CD4-positive, alpha-beta T cell treated with Interleukin-21 for 1 hour (primary cell): ENCODE measurements around the gene GATAD2B.
"Not testable (repeated sequence)": the region's sequence is repeated elsewhere in the genome, so short reads cannot be mapped to it uniquely, and the experiment has no call there.

ENCODE experiments used
- DNase-seq: peaks from one replicate; pipeline ENCODE4 v3.0.0-alpha.2; 2020

The GATAD2B gene

DNA sequence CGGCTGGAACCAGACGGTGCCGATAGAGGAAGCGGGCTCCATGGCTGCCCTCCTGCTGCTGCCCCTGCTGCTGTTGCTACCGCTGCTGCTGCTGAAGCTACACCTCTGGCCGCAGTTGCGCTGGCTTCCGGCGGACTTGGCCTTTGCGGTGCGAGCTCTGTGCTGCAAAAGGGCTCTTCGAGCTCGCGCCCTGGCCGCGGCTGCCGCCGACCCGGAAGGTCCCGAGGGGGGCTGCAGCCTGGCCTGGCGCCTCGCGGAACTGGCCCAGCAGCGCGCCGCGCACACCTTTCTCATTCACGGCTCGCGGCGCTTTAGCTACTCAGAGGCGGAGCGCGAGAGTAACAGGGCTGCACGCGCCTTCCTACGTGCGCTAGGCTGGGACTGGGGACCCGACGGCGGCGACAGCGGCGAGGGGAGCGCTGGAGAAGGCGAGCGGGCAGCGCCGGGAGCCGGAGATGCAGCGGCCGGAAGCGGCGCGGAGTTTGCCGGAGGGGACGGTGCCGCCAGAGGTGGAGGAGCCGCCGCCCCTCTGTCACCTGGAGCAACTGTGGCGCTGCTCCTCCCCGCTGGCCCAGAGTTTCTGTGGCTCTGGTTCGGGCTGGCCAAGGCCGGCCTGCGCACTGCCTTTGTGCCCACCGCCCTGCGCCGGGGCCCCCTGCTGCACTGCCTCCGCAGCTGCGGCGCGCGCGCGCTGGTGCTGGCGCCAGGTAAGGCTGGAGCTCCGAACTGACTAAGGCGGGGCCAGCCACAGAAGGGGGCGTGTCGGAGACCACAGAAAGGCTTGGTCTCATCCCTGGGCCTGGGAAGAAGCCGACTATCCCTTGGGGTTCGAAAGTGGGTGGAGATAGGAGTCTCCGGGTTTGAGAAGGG is 147.1 kb downstream of the GATAD2B start:
- peak; percentile 67 for DNase-seq

DNA sequence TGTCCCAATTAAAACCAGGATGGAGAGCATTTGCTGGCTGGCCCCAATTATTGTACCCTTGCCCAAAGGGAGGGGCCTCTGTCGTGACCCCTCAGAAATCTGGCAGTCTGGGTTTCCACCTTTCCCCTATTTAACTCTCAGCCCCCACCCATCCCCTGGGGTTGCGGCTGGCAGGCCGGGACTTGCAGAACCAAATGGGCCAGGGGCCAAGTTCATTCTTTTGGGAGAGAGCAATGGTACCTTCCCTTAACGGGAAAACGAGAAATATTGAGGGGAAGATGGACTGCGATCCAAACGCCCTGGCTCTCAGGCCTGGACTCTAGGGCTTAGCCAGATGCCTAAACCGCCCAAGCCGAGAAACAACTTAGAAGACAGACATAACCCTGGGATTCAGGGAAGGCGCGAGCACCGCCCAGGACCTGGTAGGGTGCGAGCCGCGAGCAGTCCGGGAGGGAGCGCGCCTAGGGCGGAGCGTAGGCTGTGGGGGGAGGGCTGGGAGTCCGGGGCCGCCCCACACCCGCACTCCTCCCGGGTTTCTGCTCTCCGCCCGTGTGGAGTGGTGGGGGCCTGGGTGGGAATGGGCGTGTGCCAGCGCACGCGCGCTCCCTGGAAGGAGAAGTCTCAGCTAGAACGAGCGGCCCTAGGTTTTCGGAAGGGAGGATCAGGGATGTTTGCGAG is 147.9 kb downstream of the GATAD2B start, which contains the start of gene SLC27A3:
TSS of gene SLC27A3 (plus strand) at position 628 of the 678 bp plus-strand sequence. CDS start 91 bp downstream, outside the sequence.
- DNase-seq = no peak

DNA sequence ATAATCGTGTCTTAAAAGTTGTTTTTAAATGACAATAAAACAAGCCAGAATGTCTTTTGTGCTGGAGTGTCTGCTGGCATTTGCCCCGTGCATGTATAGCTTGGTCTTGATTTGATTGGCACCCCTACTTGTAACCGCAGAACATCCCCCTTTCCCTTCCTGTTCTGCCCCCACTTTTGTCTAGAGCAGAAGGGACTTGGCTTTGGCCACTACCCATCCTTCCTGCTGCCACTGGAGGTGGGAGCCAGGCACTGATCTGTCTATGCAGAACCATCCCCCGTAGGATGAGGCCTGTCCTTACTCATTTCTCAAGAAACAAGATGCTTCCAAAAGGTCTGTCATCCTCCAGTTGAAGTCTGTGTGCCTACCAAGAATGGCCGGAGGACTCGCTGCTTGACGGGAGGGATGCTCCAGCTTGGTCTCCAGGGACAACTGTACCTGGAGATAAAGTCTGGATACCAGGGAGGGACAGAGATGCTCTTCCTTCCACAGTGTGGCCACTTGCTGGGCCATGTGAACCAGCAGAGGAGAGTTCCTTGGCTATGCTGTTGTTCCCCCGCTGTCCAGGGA is 148.7 kb downstream of the GATAD2B start:
- no peak for DNase-seq

DNA sequence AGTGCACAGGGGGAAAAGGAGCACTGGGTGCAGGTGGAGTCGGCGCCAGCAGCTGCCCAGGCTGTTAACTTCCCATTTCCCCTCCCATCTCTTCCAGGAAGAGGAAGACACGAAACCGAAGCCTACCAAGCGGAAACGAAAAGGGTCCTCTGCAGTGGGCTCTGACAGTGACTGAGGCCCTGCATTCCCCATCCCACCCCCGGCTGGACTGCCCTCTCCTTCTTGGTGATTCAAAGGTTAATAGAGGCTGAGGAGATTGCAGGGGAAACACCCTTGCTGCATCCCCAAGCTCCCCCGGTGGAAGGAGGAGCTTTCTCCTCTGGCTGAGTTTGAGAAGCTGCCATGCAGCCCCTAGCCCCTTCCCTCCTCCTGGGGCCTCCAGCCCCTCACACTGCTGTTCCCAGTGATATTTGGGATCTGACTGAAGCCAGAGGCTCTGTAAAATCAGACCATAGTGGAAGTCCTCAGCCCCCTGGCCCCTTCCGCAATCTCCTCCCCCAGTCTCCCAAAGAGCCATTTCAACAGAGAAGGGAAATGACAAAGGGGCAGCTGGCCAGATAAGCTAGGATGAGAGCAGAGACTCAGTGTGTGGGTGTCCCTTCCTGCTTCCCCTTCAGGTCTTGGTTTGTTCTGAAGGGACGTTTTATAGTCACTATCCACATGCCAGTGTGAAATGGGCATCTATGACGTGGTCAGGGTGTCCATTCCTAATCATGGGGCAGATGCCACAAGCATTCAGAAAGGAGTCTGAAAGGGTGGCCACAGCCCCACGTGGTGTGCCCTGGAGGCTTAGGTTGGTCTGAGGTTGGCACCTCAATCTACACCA is 149.5 kb downstream of the GATAD2B start:
- no peak for DNase-seq

DNA sequence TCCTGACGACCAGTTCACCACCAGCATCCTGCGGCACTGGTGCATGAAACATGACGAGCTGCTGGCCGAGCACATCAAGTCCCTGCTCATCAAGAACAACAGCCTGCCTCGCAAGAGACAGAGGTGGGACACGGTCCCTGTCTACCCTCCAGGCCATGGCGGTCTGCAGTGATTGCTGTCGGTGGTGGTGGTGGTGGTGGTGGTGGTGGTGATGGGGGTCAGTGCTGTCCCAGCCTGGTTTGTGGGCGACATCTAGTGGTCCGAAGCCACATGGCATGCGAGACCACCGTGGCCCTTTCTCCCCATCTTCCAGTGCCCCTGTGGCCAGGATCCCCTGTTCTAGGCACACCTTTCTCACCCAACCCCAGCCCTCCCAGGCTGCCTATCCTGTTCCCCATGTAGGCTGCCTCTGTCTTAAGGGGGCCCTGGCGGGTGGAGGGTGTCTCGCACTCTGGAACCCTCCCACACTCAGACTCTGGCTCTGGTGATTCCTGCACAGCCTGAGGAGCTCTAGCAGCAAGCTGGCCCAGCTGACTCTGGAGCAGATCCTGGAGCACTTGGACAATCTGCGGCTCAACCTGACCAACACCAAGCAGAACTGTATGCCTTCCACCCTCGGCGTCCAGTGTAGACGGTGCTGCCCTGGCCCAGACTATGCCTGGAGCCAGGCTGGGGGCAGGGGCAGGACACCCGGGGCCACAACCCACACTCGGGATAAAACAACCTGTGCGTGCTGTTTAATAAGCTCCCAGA is 150.8 kb downstream of the GATAD2B start:
- DNase-seq = no peak

DNA sequence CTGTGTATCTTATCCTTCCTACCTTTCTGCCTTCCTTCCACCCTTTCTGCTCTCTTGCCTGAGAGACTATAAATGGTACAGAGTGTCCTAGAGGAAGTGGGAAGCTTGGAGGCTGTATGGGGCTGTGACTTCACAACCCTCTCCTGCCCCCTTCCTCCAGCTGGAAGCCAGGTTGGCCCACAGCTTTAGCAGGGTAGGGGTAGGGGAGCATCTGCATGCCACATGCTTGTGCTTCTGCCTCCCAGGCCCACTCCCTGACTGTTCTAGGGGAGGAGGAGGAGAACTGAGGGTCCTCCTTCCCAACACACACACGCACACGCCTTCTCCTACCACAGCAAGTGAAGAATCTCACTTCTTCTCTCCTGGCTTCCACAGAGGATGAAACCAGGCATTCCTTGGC is 151.5 kb downstream of the GATAD2B start:
- no peak for DNase-seq

DNA sequence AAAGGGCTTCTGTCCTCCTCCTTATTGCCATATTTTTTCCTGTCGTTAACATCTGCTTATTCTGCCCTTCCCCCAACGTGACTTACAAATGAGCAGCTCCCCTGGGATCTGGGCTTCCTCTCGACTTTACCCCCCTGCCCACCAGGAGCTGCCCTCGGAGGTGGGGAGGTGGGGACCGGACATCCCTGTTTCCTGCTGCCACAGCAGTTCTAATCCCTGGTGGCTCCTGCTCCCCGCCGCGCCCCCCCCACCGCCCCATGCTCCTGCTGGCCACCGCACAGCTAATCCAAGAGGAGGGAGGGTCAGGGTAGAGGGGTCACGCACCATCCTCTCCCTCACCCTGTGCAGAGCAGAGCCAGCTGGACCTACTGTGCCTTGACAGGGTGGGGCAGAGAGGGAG is 152.0 kb downstream of the GATAD2B start:
- no peak for DNase-seq

DNA sequence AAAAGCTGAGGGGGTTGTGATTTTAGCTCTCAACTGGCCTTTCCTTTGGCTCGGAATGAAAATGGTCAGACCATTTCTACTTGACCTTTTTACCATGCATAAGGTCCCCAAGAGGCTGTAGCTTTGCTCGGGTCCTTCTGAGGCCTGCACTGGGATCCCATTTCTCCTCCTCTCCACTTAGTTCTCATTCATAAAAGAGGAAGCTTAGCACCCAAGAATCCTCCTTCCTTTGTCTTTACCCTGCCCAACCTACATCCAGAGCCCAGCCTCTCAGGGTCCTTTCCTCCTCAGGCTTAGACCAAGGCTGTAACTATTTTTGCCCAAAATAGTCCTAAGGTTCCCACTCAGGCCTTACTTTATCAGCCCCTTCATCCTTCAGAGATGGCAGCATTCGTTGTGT is 153.6 kb downstream of the GATAD2B start:
- no peak for DNase-seq

DNA sequence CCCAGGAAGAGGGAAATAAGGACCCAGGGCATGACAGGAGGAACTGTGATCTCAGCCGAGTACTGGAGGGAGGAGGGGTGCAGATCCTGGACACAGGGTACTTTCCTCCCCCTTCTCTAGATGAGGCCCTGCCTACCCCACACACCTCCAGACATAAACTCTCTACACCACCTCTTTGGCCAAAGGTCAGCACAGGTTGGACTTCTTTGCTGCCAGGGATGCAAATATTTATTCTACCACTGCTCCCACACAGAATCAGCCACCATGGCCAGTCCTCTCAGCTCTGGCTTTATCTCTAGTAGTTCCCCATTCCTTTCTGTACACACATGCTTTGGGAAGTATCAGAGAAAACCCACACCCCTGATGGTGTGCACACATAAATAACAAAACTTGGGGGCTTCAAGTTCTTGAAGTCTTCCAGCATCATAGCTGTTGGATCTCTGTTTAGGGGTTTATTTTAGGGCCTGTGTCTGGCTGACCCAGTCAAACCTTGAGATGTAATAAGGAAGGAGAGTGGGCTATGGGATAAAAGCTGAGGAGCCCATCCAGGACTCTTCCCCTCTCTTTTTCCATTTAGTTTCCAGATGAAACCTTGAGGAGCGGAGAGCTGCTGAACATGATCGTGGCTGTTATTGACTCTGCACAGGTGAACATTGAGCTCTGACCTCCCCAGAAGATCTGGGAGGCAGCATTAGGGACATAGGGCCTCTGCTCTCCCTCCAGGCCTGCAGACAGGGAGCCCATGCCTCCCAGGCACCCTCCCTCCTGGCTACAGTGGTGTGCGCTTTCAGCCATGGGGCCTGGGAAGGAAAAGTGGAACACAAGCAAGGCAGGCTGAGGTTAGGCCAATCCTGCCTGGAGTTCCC is 154.2 kb downstream of the GATAD2B start:
- no peak for DNase-seq

DNA sequence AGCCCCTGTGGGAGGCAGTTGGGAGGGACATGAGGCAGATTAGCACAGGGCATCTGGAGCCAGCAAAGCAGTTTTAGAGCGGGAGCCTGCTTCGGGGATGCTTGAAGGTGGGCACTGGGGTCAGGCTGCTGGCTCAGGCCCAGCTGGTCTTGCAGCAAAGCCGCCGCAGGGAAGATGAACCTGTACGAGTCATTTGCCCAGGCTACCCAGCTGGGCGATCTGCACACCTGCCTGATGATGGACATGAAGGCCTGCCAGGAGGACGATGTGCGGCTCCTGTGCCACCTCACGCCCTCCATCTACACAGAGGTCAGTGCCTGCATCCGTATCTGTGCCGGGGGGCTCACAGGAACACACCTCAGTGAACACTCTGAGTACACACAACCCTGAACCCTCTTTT is 155.3 kb downstream of the GATAD2B start:
- DNase-seq = no peak

DNA sequence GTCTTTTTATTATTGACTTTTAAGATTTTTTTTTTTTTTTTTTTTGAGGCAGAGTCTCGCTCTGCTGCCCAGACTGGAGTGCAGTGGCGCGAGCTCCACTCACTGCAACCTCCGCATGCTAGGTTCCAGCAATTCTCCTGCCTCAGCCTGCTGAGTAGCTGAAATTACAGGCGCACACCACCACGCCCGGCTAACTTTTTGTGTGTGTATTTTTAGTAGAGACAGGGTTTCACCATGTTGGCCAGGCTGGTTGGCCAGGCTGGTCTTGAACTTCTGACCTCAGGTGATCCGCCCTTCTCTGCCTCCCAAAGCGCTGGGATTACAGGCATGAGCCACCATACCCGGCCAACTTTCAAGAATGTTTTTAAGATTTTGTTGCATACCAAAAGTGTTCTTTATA is 156.1 kb downstream of the GATAD2B start:
- DNase-seq = not testable (repeated sequence)

DNA sequence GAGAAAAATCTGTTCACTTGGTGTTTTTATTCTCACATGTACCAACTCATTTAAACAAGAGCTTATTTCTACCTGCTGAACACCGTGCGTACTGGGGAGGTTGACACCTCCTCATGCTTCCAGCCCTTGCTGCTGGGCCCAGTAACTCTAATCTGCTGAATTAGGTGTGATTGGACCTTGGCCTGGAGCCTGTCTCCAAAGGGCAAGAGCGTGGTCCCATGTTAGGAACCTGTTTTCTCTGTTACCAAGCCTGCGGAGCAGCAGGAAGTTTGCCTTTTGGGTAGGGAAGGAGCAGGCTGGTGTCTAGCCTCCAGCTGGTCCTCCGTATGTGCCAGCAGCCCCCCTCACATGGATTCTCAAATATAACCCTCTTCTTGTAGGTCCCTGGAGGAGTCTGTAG is 158.5 kb downstream of the GATAD2B start:
- DNase-seq = no peak

DNA sequence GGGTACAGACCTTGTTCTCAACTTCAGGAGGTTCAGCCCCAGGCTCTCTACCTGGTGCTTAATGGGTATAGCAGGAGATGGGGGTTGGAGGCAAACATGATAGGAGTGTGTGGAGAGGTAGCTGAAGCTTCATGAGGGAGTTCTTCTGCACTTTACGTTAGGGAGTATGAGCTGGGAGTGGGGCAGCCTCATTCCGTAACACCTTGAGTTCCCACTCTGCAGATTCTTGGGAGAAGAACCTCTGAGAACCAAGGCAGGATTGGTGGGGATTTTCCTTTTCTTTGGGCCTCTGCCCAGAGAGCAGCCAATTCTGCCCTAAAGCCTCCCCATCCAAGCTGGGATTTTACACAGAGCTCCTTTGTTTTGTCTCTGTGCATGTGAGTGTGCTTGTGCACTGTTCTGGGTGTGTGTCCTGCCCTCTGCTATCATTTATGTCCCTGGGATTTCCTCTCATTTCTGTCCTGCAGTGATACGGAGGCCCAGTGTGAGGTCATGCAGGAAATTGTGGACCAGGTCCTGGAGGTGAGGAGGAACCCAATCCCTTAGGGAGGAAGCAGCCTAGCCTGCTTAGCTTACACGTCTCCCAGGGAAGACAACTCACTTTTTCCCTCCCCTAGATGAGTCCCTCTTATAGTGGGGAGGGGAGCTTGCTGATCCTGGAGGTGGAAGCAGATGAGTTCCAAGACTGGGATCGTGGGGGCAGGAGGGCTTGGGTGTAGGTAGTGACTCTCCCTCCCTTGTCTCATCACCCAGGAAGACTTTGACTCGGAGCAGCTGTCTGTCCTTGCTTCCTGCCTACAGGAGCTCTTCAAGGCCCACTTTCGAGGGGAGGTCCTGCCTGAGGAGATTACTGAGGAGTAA is 159.2 kb downstream of the GATAD2B start:
- DNase-seq = no peak

DNA sequence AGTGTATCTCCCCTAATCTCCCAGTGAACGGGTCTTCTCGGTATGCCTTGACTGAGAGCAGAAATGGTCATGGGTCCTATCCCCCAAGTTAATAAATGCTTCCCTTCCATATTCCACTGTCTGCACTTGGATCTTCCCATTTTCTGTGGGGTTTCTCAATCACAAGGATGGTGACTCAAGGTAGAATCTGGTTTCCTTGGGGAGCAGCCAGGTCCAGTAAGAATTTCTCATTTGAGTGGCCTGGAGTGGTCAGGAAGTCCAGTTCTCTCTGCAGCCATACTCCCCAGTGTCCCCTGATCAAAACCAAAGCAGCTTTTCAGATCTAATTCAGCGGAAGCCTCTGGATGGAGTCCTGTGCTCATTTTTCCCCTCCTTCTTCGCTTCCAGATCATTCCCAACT is 162.3 kb downstream of the GATAD2B start:
- DNase-seq = no peak
